Measurements from ENCODE around the gene NFIA. TPM values are rescaled to one million over a fixed set of nuclear protein-coding genes. Genes with fewer than 3 reads are reported as not detected.

NFIA gene
- total RNA-seq, 4 donors from 2014 or later, result 68.2 to 172 (median 101) TPM

DNA sequence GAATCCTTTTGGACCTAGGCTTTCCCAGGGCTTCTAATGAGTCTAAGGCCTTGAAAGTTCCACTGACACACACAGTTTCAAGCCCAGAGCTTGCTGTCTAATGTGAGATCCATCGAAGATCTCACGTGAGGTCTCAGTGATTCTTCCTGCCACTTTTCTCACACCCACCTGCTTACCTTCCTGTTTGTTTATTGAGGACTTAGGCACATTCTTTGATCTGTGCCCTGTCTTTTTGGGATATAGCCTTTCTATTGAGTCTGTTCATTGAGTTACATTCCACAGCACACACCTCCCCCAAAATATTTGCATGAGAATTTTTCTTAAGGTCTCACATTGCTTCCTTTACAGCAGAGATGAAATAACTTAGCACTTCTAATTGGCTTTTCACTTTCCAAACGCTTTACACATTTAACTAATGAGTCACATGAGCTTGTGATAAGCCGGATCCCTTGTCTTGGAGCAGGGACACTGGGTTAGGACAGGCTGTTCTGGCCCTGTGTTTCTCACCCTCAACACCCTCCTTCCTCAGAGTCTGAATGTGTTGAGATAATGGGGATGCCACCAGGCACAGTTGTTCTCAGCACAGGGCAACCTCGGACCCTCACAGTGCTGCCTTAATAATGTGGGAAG is 354.2 kb downstream of the NFIA start:
- TF ChIP-seq CTCF (IDR thresholded peaks at IDR 0.05; ENCODE audit: low read depth), result no peak

DNA sequence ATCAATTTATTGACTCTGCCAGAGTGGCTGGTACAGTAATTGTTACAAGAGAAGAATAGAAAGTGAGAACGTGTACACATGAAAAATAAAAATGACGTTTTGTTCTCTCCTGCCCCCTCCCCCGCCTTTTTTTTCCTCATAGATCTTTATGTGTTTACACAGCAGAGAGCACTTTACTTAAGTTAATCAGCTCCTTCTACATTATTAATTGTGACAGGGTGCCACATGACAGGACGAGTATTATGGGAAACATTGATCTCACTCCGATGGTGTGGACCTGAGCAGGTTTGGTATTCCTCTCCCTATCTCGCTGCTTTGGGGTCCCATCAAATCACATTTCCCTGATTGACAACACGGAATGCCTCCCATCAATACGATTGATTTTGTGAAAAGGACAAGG is 356.9 kb downstream of the NFIA start:
- no peak for TF ChIP-seq CTCF (IDR thresholded peaks at IDR 0.05; ENCODE audit: low read depth)

DNA sequence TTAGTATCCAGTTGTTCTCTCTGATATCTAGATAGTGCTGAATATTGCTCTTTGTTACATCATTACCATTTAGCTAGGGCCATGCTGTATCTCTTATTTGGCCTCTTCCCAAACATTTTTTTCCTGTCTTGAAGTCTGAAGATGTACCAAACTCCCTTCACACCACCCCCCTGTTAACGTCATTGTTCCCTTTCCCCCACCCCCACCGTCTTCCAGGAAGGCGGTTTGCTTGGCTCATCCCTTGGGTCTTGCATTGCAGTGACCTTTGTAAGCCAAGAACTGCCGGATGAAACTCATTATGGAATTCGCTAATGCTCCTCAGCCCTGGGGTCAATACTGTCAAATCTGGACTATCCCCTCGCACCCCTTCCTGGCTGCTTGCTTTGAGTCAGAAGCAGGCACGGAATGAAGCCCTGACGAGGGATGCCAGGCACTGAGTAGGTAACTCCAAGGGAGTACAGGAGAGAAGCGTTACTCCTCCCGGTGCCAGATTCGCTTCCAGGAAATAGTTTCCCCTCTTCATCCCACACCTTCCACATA is 359.4 kb downstream of the NFIA start:
- TF ChIP-seq CTCF (IDR thresholded peaks at IDR 0.05; ENCODE audit: low read depth), result no peak

GRCh38 chr1:61442544-61442943 is 360.2 kb downstream of the NFIA start:
- no peak for TF ChIP-seq CTCF (IDR thresholded peaks at IDR 0.05; ENCODE audit: low read depth)

GRCh38 chr1:61444288-61444687 is 361.9 kb downstream of the NFIA start:
- TF ChIP-seq CTCF (IDR thresholded peaks at IDR 0.05; ENCODE audit: low read depth), result no peak

GRCh38 chr1:61445269-61445825 is 363.0 kb downstream of the NFIA start:
- TF ChIP-seq CTCF (IDR thresholded peaks at IDR 0.05; ENCODE audit: low read depth), result no peak

DNA sequence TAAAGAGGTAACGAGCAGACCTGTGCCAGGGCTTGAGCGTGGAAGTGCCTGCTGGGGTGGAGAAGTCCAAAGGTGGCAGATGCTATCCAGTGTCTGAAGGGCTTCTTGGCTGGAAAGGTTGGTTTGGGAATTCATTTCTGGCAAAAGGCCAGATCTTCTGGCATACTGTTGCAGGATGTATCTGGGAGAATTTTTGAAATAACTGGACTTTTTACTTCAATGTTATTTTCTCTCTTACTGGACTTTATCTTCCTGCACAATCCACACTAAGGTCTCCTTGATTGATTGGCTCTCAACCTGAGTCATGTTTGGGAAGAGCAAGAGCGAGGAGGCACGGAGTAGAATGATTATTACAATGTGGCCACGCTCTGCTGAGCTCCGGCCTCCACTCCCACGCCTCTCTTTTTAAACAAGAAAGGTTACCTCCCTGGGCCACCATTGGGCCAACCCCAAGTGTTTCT is 364.2 kb downstream of the NFIA start:
- no peak for TF ChIP-seq CTCF (IDR thresholded peaks at IDR 0.05; ENCODE audit: low read depth)

Data from subcutaneous adipose tissue (tissue), 4 donors.